CD4-positive, alpha-beta T cell (primary cell): ENCODE data around the gene SPATA2. TPM values are rescaled to one million over a fixed set of nuclear protein-coding genes. Genes with fewer than 3 reads are reported as not detected.

Experiments used
- ATAC-seq: fragments of 200-7000 bp; cut with Tn5 transposase; one replicate; pipeline ENCODE4 v1.10.0; 2022; ENCODE audit warnings: mild to moderate bottlenecking; ENCODE audit not compliant: poor library complexity
- CTCF ChIA-PET: fragments of 350-600 bp; sonication (Branson Sonifier 250); formaldehyde crosslinking; loops from one replicate; lab custom pipeline; 2021; ENCODE audit warnings: antibody characterized with exemption, inconsistent platforms; lab: Charles Lee
- POLR2A ChIA-PET: fragments of 350-600 bp; sonication (Branson Sonifier 250); formaldehyde crosslinking; loops from one replicate; lab custom pipeline; 2021; ENCODE audit warnings: antibody characterized with exemption, inconsistent platforms; lab: Charles Lee
- DNase-seq, 14 experiments: peaks; one replicate each; pipeline ENCODE4 v3.0.0-alpha.2; 2013 to 2020; ENCODE audit warnings: mixed read lengths in 2 of 14
- H3K27ac ChIP-seq, 2 donors: one replicate each; pipeline versions ENCODE4 v1.5.1 to v1.7.0; 2013; ENCODE audit warnings: low read length in 2 of 2, low read depth in 1 of 2, mild to moderate bottlenecking in 1 of 2
- H3K27me3 ChIP-seq, 2 experiments: 1 replicate in 1 of 2; 2 replicates in 1 of 2; pipeline versions ENCODE4 v1.6.1 to v1.7.0; 2013; ENCODE audit warnings: low read length in 2 of 2, control low read depth in 1 of 2, mild to moderate bottlenecking in 1 of 2, moderate library complexity in 1 of 2; ENCODE audit not compliant: insufficient read depth in 2 of 2, control insufficient read depth in 1 of 2
- H3K36me3 ChIP-seq: one replicate; pipeline ENCODE4 v1.6.1; 2013; ENCODE audit warnings: low read length, control low read depth; ENCODE audit not compliant: insufficient read depth
- H3K4me1 ChIP-seq: one replicate; pipeline ENCODE4 v1.6.1; 2013; ENCODE audit warnings: low read length, control low read depth; ENCODE audit not compliant: insufficient read depth
- H3K4me3 ChIP-seq: one replicate; pipeline ENCODE4 v1.5.1; 2013; ENCODE audit warnings: mild to moderate bottlenecking, low read length, moderate library complexity
- H3K9me3 ChIP-seq, 2 experiments: 1 replicate in 1 of 2; 2 replicates in 1 of 2; pipeline versions ENCODE4 v1.6.1 to v1.7.0; 2013; ENCODE audit warnings: low read length in 2 of 2, mild to moderate bottlenecking in 2 of 2, control low read depth in 1 of 2, moderate library complexity in 1 of 2; ENCODE audit not compliant: control insufficient read depth in 1 of 2, insufficient read depth in 1 of 2
- H3K27ac Mint-ChIP-seq: one replicate; pipeline ENCODE4 v1.8.0; 2020; ENCODE audit warnings: mixed read lengths
- H3K27me3 Mint-ChIP-seq: one replicate; pipeline ENCODE4 v1.8.0; 2021; ENCODE audit warnings: mixed read lengths
- H3K36me3 Mint-ChIP-seq: one replicate; pipeline ENCODE4 v1.8.0; 2021; ENCODE audit warnings: low read depth, mixed read lengths
- H3K4me1 Mint-ChIP-seq: one replicate; pipeline ENCODE4 v1.8.0; 2021; ENCODE audit warnings: low read depth, mixed read lengths
- H3K4me3 Mint-ChIP-seq: one replicate; pipeline ENCODE4 v1.8.0; 2020; ENCODE audit warnings: mild to moderate bottlenecking, mixed read lengths
- H3K9me3 Mint-ChIP-seq: one replicate; pipeline ENCODE4 v1.8.0; 2020; ENCODE audit warnings: mixed read lengths
- intact Hi-C, 2 experiments: fragments of 100-400 bp; cut with DNase I in 1 of 2; cut with micrococcal nuclease in 1 of 2; formaldehyde crosslinking; loops; one replicate each; pipeline versions ENCODE4 v1.15.1 to v1.9.0; 2023 to 2025; cut with DNase I, micrococcal nuclease
- total RNA-seq, 174 experiments: library from RNA in 2 of 174; stranded (reverse) in 2 of 174; gene quantifications; one replicate each; pipeline ENCODE4 v1.2.3 and lab custom pipeline; 2021 to 2026
- TF ChIP-seq, protein P1 (sequence below): fragments of 200-600 bp; IDR thresholded peaks from one replicate; pipeline ENCODE4 v1.8.0; 2022; ENCODE audit warnings: antibody characterized with exemption, mild to moderate bottlenecking

The SPATA2 gene
- total RNA-seq, 2 experiments from 2014 or later: 16.0 to 16.4 TPM

GRCh38 chr20:49889935-49890333, 25.4 kb downstream of the SPATA2 start:
- H3K4me3 Mint-ChIP-seq: no peak overlapping the region
- no peaks in the 10 kb centered on the region for H3K9me3 Mint-ChIP-seq
- intact Hi-C loops: loop anchor here in 1 of 2 experiments (2.0 kb wide), 1 partner anchor 555 kb away; no protein-coding TSS in a partner anchor
- Histone ChIP-seq H3K27me3 (no peaks in the 10 kb centered on the region), H3K36me3 (peaks cover 32% of the 10 kb centered on the region), H3K4me1 (peaks cover 16% of the 10 kb centered on the region), H3K9me3 (no peaks in the 10 kb centered on the region), H3K4me3 (no peak overlapping the region), H3K27ac (no peak overlapping the region)
- H3K36me3 Mint-ChIP-seq: peaks cover 42% of the 10 kb centered on the region
- no peaks in the 10 kb centered on the region for H3K27me3 Mint-ChIP-seq
- CTCF ChIA-PET: interaction anchor here (0.9 kb wide), 1 partner anchor 278 kb away, joined by 3 read pairs; no protein-coding TSS in a partner anchor
- POLR2A ChIA-PET: no interaction called here
- DNase-seq: peak in 4 of 14 experiments; percentile 13 to 50 (median 28)
- TF ChIP-seq, protein P1, sequence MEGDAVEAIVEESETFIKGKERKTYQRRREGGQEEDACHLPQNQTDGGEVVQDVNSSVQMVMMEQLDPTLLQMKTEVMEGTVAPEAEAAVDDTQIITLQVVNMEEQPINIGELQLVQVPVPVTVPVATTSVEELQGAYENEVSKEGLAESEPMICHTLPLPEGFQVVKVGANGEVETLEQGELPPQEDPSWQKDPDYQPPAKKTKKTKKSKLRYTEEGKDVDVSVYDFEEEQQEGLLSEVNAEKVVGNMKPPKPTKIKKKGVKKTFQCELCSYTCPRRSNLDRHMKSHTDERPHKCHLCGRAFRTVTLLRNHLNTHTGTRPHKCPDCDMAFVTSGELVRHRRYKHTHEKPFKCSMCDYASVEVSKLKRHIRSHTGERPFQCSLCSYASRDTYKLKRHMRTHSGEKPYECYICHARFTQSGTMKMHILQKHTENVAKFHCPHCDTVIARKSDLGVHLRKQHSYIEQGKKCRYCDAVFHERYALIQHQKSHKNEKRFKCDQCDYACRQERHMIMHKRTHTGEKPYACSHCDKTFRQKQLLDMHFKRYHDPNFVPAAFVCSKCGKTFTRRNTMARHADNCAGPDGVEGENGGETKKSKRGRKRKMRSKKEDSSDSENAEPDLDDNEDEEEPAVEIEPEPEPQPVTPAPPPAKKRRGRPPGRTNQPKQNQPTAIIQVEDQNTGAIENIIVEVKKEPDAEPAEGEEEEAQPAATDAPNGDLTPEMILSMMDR: peak; percentile 24
- no peak overlapping the region for H3K27ac Mint-ChIP-seq
- H3K4me1 Mint-ChIP-seq: peaks cover 13% of the 10 kb centered on the region
- ATAC-seq: peak; percentile 35

DNA sequence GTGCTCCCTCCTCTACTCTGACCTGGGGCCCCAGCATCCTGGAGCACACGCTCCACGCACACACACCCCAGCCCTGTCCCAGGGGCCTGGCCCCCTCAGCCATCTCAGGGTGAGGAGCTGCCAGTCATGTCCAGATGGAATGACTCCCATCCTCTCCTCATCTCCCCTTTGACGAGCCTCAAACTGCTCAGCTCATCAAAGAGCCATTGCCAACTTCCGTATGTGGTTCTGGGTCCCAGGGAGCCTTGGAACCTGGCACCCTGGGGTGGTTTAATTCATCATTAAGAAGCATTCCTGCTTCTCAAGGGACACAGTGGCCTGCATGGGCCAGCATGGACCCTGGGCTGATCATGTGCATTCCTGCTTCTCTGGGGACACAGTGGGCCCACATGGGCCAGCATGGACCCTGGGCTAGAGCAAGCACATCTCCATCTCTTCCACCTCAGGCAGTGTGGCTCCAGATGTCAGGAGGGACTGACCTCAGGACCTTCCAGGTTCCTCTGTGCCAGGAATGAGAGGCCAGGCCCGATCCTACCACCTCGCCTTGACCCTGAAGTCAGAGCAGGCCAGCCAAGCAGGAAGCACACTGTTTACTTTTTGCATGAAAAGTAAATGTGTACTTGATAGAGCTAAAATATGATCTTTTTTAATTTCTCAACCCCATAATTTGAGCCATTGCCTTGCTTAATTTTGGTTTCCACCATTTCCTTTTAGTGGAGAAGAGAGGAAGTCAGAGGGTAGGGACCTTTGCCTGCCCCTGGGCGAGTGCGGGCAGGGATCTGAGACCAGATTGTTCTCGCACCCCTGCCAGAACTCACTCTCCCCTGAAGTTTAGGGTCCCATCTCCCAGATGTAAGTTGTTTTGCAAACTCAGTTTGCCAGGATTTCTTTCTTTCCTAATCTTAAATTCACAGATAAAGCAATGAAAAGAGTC, 26.1 kb downstream of the SPATA2 start:
- POLR2A ChIA-PET: interaction anchor here (0.6 kb wide), 1 partner anchor 71 kb away, joined by 3 read pairs; no protein-coding TSS in a partner anchor
- no peak for ATAC-seq
- Mint-ChIP-seq H3K27me3 (no peaks in the 10 kb centered on the region), H3K4me1 (peaks cover 11% of the 10 kb centered on the region), H3K27ac (no peak overlapping the region), H3K9me3 (no peaks in the 10 kb centered on the region), H3K36me3 (peaks cover 46% of the 10 kb centered on the region), H3K4me3 (no peak overlapping the region)
- no peaks in the 10 kb centered on the region for H3K9me3 ChIP-seq
- peaks cover 38% of the 10 kb centered on the region for H3K36me3 ChIP-seq
- TF ChIP-seq, protein P1: peak; percentile 5
- CTCF ChIA-PET: interaction anchor here (1.0 to 1.7 kb wide), 6 partner anchors 8 to 348 kb away, joined by 3 to 5 read pairs (median 4); no protein-coding TSS in a partner anchor
- peaks cover 14% of the 10 kb centered on the region for H3K4me1 ChIP-seq
- H3K27me3 ChIP-seq: no peaks in the 10 kb centered on the region
- DNase-seq: no peak
- intact Hi-C loops: loop anchor here in 1 of 2 experiments (2.0 kb wide), 1 partner anchor 554 kb away; no protein-coding TSS in a partner anchor
- H3K27ac ChIP-seq: no peak overlapping the region
- no peak overlapping the region for H3K4me3 ChIP-seq

DNA sequence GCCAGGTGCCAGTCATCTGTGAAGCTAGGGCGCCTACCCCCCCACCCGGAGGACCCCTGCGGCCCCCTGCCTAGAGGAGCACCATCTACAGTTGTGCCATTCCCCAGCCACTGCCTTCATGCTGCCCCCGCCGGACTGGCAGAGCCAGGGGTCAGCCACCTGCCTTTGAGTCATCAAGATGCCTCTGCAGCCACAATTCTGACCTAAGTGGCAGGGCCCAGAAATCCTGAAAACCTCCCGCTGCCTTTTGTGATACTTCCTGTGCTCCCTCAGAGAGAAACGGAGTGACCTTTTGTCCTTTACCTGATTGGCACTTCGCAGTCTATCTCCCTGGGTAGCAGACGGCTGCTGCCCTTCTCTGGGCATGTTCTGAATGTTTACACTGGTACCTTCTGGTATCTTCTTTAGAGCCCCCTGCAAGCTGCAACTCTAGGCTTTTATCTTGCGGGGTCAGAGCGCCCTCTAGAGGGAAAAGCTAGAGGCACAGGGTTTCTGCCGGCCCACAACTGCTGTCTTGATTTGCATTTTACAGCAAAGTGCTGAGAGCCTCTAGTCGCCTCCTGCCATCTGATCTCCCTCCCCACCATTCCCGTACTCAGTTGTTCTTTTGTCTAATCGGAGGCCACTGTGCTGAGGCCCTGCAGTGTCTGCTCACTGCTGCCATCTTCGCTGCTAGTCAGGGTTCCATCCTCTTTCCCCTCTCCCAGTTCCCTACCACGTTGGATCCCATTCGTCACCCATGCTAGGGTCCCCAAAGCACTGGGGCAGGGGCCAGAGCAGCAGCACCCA, 26.9 kb downstream of the SPATA2 start:
- Mint-ChIP-seq H3K27me3 (no peaks in the 10 kb centered on the region), H3K4me3 (no peak overlapping the region), H3K4me1 (peaks cover 4% of the 10 kb centered on the region), H3K9me3 (no peaks in the 10 kb centered on the region), H3K27ac (peak overlapping the region; percentile 18), H3K36me3 (peaks cover 51% of the 10 kb centered on the region)
- Histone ChIP-seq H3K4me1 (peaks cover 8% of the 10 kb centered on the region), H3K9me3 (no peaks in the 10 kb centered on the region), H3K36me3 (peaks cover 45% of the 10 kb centered on the region), H3K27me3 (no peaks in the 10 kb centered on the region), H3K4me3 (no peak overlapping the region), H3K27ac (no peak overlapping the region)
- CTCF ChIA-PET: interaction anchor here (1.0 to 1.7 kb wide), 6 partner anchors 8 to 347 kb away, joined by 3 to 5 read pairs (median 4); no protein-coding TSS in a partner anchor
- DNase-seq (peak in 13 of 14 experiments; percentile 19 to 73 (median 44)), ATAC-seq (peak; percentile 69)
- TF ChIP-seq, protein P1: peak; percentile 67
- intact Hi-C loops: loop anchor here (1.0 to 2.0 kb wide), 3 partner anchors 40 to 554 kb away; no protein-coding TSS in a partner anchor
- POLR2A ChIA-PET: interaction anchor here (0.6 kb wide), 1 partner anchor 71 kb away, joined by 3 read pairs; no protein-coding TSS in a partner anchor
